ENCODE results near the gene IL22RA2. TPM values are rescaled to one million over a fixed set of nuclear protein-coding genes. Genes with fewer than 3 reads are reported as not detected.

IL22RA2 gene
- total RNA-seq, 1 experiment from 2014 or later: not detected

- no peak for ATAC-seq
- Mint-ChIP-seq H3K4me1 (no peaks in the 10 kb centered on the region), H3K9me3 (peaks cover 75% of the 10 kb centered on the region), H3K36me3 (peaks cover 17% of the 10 kb centered on the region), H3K27me3 (ENCODE audit: low read depth) (peaks cover 6% of the 10 kb centered on the region), H3K27ac (no peak overlapping the region), H3K4me3 (no peak overlapping the region)
- ChIA-PET CTCF (no interaction called here), POLR2A (no interaction called here)
- TF ChIP-seq STAT6 (CRISPR knock-in tag; conservative IDR thresholded peaks at IDR 0.05; ENCODE audit: low read depth): no peak
- no peak for TF ChIP-seq ZNF232 (CRISPR knock-in tag; IDR thresholded peaks at IDR 0.05)
- no peak for DNase-seq (ENCODE audit: low spot score)
Measured at GRCh38 chr6:137155830-137156229, 17.6 kb downstream of the IL22RA2 start.

- ChIA-PET CTCF (no interaction called here), POLR2A (no interaction called here)
- no peaks in the 10 kb centered on the region for H3K4me1 Mint-ChIP-seq
- H3K27me3 Mint-ChIP-seq (ENCODE audit: low read depth): no peaks in the 10 kb centered on the region
- no peaks in the 10 kb centered on the region for H3K36me3 Mint-ChIP-seq
- ATAC-seq: no peak
- H3K27ac Mint-ChIP-seq: no peak overlapping the region
- no peak for DNase-seq (ENCODE audit: low spot score)
- H3K4me3 Mint-ChIP-seq: no peak overlapping the region
- peaks cover 40% of the 10 kb centered on the region for H3K9me3 Mint-ChIP-seq
- TF ChIP-seq CBFB (CRISPR knock-in tag; IDR thresholded peaks at IDR 0.05; ENCODE audit: low read depth) (no peak), ZNF138 (CRISPR knock-in tag; conservative IDR thresholded peaks at IDR 0.05) (no peak), ZNF219 (CRISPR knock-in tag; IDR thresholded peaks at IDR 0.05; ENCODE audit: borderline replicate concordance) (no peak), JUN (CRISPR knock-in tag; IDR thresholded peaks at IDR 0.05) (no peak), SMAD4 (CRISPR knock-in tag; IDR thresholded peaks at IDR 0.05) (no peak), EMX1 (CRISPR knock-in tag; IDR thresholded peaks at IDR 0.05) (no peak), SMAD3 (CRISPR knock-in tag; IDR thresholded peaks at IDR 0.05; ENCODE audit: borderline replicate concordance) (no peak), NFATC4 (CRISPR knock-in tag; IDR thresholded peaks at IDR 0.05) (no peak), MXD4 (CRISPR knock-in tag; IDR thresholded peaks at IDR 0.05; ENCODE audit: borderline replicate concordance) (no peak), GRHL2 (CRISPR knock-in tag; IDR thresholded peaks at IDR 0.05; ENCODE audit: insufficient replicate concordance, severe bottlenecking) (no peak), ZNF512 (CRISPR knock-in tag; IDR thresholded peaks at IDR 0.05; ENCODE audit: borderline replicate concordance) (no peak), ZNF423 (CRISPR knock-in tag; IDR thresholded peaks at IDR 0.05) (no peak), FOXJ3 (CRISPR knock-in tag; IDR thresholded peaks at IDR 0.05; ENCODE audit: borderline replicate concordance) (no peak), MLX (CRISPR knock-in tag; IDR thresholded peaks at IDR 0.05) (no peak)
- TF ChIP-seq, protein P1, sequence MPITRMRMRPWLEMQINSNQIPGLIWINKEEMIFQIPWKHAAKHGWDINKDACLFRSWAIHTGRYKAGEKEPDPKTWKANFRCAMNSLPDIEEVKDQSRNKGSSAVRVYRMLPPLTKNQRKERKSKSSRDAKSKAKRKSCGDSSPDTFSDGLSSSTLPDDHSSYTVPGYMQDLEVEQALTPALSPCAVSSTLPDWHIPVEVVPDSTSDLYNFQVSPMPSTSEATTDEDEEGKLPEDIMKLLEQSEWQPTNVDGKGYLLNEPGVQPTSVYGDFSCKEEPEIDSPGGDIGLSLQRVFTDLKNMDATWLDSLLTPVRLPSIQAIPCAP (CRISPR knock-in tag; IDR thresholded peaks at IDR 0.05): no peak
- TF ChIP-seq, protein P2, sequence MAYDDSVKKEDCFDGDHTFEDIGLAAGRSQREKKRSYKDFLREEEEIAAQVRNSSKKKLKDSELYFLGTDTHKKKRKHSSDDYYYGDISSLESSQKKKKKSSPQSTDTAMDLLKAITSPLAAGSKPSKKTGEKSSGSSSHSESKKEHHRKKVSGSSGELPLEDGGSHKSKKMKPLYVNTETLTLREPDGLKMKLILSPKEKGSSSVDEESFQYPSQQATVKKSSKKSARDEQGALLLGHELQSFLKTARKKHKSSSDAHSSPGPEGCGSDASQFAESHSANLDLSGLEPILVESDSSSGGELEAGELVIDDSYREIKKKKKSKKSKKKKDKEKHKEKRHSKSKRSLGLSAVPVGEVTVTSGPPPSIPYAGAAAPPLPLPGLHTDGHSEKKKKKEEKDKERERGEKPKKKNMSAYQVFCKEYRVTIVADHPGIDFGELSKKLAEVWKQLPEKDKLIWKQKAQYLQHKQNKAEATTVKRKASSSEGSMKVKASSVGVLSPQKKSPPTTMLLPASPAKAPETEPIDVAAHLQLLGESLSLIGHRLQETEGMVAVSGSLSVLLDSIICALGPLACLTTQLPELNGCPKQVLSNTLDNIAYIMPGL (CRISPR knock-in tag; IDR thresholded peaks at IDR 0.05): no peak
- TF ChIP-seq, protein P3, sequence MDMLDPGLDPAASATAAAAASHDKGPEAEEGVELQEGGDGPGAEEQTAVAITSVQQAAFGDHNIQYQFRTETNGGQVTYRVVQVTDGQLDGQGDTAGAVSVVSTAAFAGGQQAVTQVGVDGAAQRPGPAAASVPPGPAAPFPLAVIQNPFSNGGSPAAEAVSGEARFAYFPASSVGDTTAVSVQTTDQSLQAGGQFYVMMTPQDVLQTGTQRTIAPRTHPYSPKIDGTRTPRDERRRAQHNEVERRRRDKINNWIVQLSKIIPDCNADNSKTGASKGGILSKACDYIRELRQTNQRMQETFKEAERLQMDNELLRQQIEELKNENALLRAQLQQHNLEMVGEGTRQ (CRISPR knock-in tag; IDR thresholded peaks at IDR 0.05): no peak
Measured at GRCh38 chr6:137150072-137150471, 23.4 kb downstream of the IL22RA2 start.

Data from WTC11 (cell line).